Stimulated activated CD4-positive, alpha-beta T cell treated with anti-CD3 and anti-CD28 coated beads, TNF-alpha, amount 100 ng/mL, for 4 hours (primary cell): ENCODE data around the gene C2orf92.

Experiments used
- DNase-seq, 3 experiments: peaks; one replicate each; pipeline ENCODE4 v3.0.0-alpha.2; 2020; ENCODE audit warnings: low read depth in 3 of 3

The C2orf92 gene

GRCh38 chr2:97745474-97746174, 76.1 kb downstream of the C2orf92 start:
- DNase-seq: no peak

GRCh38 chr2:97747285-97747684, 77.8 kb downstream of the C2orf92 start:
- no peak for DNase-seq

- no peak for DNase-seq
Measured at GRCh38 chr2:97747716-97748115, 78.2 kb downstream of the C2orf92 start.

DNA sequence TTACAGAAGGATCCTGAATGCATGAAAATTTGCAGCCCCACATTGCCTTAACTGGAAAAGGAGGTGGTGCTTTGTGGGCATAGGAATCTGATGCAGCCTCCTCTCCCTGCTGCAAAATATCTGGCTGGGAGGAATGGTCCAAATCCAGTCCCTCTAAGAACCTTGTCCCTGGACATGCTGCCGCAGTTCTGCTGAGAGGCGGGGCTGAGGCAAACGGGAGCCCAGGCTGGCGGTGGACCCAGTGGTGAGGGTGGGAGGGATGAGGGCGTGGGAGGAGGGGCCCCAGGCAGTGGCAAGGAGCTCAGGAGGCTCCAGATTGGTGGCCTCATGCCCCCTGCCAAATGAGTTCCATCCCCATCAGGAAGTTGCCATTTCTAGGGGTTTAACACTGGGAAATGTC, 80.1 kb downstream of the C2orf92 start:
- DNase-seq: no peak

DNA sequence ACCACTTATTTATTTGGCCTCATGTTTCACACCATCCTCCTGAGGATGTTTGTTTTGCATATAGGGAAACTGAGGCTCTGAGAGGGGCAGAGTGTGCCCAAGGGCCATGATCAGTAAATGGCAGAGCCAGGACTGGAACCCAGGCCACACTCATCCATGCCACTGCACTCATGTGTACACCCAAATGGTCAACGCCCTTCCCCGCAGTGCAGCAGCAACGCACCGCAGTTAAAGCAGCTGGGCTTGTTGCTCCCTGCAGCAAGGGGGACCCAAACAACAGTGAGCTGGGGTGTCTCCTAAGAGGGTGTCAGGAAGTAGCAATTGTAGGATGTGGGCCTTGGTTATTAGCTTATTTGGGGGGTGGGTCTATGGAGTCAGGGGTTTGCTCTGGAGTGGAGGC, 80.5 kb downstream of the C2orf92 start:
- no peak for DNase-seq

DNA sequence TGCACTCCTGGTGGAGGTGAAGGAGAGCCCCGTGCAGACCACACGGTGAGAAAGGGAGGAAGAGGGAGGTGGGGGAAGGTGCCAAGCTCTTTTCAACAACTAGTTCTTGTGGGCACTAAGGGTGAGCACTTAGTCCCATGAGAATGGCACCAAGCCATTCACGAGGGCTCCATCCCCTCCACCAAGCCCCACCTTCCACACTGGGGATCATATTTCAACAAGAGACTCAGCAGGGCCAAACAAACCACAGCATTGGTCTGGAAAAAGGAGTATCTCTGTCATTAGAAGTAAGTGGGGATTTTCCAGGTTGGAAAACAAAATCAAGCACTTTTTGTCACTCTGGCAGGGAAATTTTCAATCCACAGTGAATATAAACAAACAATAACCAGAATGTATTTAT, 82.2 kb downstream of the C2orf92 start:
- DNase-seq: no peak
